Activated B cell treated with CpG ODN at 0.5 μM for 24 hours (primary cell): ENCODE data around the gene COA8. TPM values are rescaled to one million over a fixed set of nuclear protein-coding genes. Genes with fewer than 3 reads are reported as not detected.

ENCODE experiments used
- ATAC-seq: fragments of 200-7000 bp; cut with Tn5 transposase; one replicate; pipeline ENCODE4 v1.10.0; 2021; ENCODE audit warnings: low read depth, mild to moderate bottlenecking, moderate library complexity
- CTCF ChIA-PET: fragments of 350-600 bp; sonication (Branson Sonifier 250); formaldehyde crosslinking; loops from one replicate; lab custom pipeline; 2021; ENCODE audit warnings: antibody characterized with exemption; lab: Charles Lee
- POLR2A ChIA-PET: fragments of 350-600 bp; sonication (Branson Sonifier 250); formaldehyde crosslinking; loops from one replicate; lab custom pipeline; 2021; ENCODE audit warnings: antibody characterized with exemption; lab: Charles Lee
- DNase-seq: peaks from one replicate; pipeline ENCODE4 v3.0.0; 2022
- H3K27ac Mint-ChIP-seq: one replicate; pipeline ENCODE4 v1.8.0; 2020; ENCODE audit warnings: mixed read lengths
- H3K27me3 Mint-ChIP-seq: one replicate; pipeline ENCODE4 v1.8.0; 2021; ENCODE audit warnings: mixed read lengths
- H3K36me3 Mint-ChIP-seq: one replicate; pipeline ENCODE4 v1.8.0; 2021; ENCODE audit warnings: low read depth, mixed read lengths
- H3K4me1 Mint-ChIP-seq: one replicate; pipeline ENCODE4 v1.8.0; 2021; ENCODE audit warnings: mixed read lengths
- H3K4me3 Mint-ChIP-seq: one replicate; pipeline ENCODE4 v1.8.0; 2020; ENCODE audit warnings: mild to moderate bottlenecking, mixed read lengths
- H3K9me3 Mint-ChIP-seq: one replicate; pipeline ENCODE4 v1.8.0; 2020; ENCODE audit warnings: mixed read lengths
- intact Hi-C: fragments of 100-400 bp; cut with micrococcal nuclease; formaldehyde crosslinking; loops from one replicate; pipeline ENCODE4 v1.15.1; 2024
- total RNA-seq: library from RNA; stranded (reverse); gene quantifications from 2 replicates; pipeline ENCODE4 v1.2.3, GENCODE V29; 2022
- TF ChIP-seq, protein P1 (sequence below): fragments of 200-600 bp; IDR thresholded peaks from one replicate; pipeline ENCODE4 v1.8.0; 2022; ENCODE audit warnings: antibody characterized with exemption, mild to moderate bottlenecking

Gene COA8
- total RNA-seq, 1 donor from 2014 or later: 28.4 TPM

DNA sequence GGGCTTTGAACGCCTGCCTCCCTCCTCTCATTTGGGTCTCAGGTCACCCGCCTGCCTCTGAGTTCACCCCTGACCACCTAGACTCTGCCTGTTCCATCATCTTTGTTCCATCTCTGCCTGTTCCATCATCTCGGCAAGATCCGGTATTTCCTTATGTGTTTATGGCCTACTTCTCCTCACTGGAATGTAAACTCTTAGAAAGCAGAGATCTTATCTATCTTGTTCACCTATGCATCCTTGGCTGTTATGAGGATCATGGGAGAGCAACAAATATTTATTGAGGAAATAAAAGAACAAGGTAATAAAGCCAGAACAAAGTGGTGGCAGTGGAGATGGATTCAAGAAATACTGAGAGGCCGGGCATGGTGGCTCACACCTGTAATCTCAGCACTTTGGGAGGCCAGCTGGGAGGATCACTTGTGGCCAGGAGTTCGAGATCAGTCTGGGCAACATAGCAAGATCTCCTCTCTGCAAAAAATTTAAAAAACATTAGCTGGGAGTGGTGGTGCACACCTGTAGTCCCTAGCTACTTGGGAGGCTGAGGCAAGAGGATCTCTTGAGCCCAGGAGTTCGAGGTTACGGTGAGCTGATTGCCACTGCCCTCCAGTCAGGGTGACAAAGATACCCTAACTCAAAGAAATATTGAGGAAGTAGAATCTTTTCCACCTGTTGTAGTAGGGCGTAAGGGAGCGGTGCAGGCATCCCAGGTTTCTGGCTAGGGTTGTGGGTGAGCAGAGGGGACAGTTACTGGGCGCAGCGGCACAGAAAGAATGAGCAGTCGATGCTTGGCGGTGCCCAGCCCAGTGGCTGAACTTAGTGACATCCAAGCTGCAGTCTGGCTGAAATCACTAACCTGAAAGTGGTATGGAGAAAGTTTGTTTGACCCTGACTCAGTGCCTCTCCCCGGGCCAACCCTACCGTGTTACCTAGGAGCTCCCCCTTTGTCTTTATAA lies 64.6 kb downstream of the COA8 start:
- ChIA-PET CTCF (no interaction called here), POLR2A (interaction anchor here (1.0 kb wide), 1 partner anchor 23 kb away, joined by 3 read pairs; no protein-coding TSS in a partner anchor)
- H3K4me3 Mint-ChIP-seq: peak overlapping the region; percentile 85
- no peak overlapping the region for H3K27ac Mint-ChIP-seq
- no peak for DNase-seq
- TF ChIP-seq, protein P1, sequence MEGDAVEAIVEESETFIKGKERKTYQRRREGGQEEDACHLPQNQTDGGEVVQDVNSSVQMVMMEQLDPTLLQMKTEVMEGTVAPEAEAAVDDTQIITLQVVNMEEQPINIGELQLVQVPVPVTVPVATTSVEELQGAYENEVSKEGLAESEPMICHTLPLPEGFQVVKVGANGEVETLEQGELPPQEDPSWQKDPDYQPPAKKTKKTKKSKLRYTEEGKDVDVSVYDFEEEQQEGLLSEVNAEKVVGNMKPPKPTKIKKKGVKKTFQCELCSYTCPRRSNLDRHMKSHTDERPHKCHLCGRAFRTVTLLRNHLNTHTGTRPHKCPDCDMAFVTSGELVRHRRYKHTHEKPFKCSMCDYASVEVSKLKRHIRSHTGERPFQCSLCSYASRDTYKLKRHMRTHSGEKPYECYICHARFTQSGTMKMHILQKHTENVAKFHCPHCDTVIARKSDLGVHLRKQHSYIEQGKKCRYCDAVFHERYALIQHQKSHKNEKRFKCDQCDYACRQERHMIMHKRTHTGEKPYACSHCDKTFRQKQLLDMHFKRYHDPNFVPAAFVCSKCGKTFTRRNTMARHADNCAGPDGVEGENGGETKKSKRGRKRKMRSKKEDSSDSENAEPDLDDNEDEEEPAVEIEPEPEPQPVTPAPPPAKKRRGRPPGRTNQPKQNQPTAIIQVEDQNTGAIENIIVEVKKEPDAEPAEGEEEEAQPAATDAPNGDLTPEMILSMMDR: no peak
- peaks cover 58% of the 10 kb centered on the region for H3K4me1 Mint-ChIP-seq
- no peaks in the 10 kb centered on the region for H3K27me3 Mint-ChIP-seq
- ATAC-seq: no peak
- peaks cover 3% of the 10 kb centered on the region for H3K36me3 Mint-ChIP-seq
- no peaks in the 10 kb centered on the region for H3K9me3 Mint-ChIP-seq
- intact Hi-C loops: loop anchor here (2.0 to 5.0 kb wide), 4 partner anchors 65 to 293 kb away; partner anchors contain the start of genes BAG5, COA8 and MARK3

DNA sequence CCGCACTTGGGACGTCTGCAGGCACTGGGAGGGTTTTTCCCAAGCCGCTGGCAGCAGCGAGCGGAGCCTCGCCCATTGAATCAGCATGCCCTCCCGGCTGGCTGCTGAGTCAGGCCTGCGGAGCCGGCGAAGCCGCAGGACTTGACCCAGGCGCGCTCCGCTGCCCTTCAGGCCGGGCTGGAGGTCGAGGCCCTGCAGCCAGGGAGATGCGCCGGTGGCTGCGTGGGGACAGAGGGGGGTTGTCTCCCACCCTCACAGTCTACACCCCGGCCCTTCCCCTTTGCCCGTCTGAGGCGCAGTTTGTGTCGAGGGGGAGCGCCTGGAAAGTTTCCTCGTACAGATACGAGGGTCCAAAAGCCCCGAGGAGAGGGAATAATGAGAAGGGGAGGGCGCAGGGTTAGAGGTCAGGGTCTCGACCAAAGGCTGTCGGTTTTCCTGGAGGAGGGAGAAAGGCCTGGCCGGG lies 65.5 kb downstream of the COA8 start:
- TF ChIP-seq, protein P1: no peak
- Mint-ChIP-seq H3K27ac (peak overlapping the region; percentile 83), H3K9me3 (no peaks in the 10 kb centered on the region), H3K4me1 (peaks cover 61% of the 10 kb centered on the region), H3K27me3 (no peaks in the 10 kb centered on the region), H3K4me3 (peak overlapping the region; percentile 85), H3K36me3 (peaks cover 6% of the 10 kb centered on the region)
- ChIA-PET CTCF (interaction anchor here (0.6 to 0.9 kb wide), 2 partner anchors 52 to 63 kb away, joined by 3 to 4 read pairs; no protein-coding TSS in a partner anchor), POLR2A (interaction anchor here (0.6 to 1.6 kb wide), 5 partner anchors 24 to 293 kb away, joined by 3 to 4 read pairs (median 3); partner anchors contain the start of genes BAG5, XRCC3 and ZFYVE21)
- peak; percentile 9 for ATAC-seq
- intact Hi-C loops: loop anchor here (2.0 to 5.0 kb wide), 4 partner anchors 64 to 293 kb away; partner anchors contain the start of genes BAG5, COA8 and MARK3
- DNase-seq: peak; percentile 50

DNA sequence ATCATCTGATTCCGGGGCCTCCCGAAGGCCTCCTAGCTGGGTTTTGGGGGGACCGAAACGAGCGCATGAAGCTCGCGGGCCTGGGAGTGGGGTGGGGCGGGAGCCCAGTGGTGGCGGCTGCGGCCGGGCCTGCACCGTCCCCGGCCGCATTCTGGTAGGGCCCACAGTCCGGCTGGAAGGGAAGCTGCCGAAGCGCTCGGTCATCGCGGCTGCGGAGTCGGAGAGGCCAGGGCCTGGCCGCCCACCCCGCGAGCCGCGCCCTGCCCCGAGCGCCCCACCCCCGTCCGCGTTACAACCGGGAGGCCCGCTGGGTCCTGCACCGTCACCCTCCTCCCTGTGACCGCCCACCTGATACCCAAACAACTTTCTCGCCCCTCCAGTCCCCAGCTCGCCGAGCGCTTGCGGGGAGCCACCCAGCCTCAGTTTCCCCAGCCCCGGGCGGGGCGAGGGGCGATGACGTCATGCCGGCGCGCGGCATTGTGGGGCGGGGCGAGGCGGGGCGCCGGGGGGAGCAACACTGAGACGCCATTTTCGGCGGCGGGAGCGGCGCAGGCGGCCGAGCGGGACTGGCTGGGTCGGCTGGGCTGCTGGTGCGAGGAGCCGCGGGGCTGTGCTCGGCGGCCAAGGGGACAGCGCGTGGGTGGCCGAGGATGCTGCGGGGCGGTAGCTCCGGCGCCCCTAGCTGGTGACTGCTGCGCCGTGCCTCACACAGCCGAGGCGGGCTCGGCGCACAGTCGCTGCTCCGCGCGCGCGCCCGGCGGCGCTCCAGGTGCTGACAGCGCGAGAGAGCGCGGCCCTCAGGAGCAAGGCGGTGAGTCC lies 66.1 kb downstream of the COA8 start, which contains the start of gene KLC1:
KLC1 (plus strand) TSS at position 528 of the 819 bp plus-strand sequence. CDS start 25,354 bp downstream, outside the sequence.
- ATAC-seq (peak; percentile 72), DNase-seq (peak; percentile 89)
- Mint-ChIP-seq H3K9me3 (no peaks in the 10 kb centered on the region), H3K27me3 (no peaks in the 10 kb centered on the region), H3K4me3 (peak within 1 kb of the TSS; percentile 87), H3K4me1 (peaks cover 59% of the 10 kb centered on the region), H3K36me3 (peaks cover 6% of the 10 kb centered on the region), H3K27ac (peak within 1 kb of the TSS; percentile 87)
- intact Hi-C loops: loop anchor here (1.0 to 5.0 kb wide), 7 partner anchors 50 to 292 kb away; partner anchors contain the start of genes BAG5, COA8, MARK3 and XRCC3
- ChIA-PET CTCF (interaction anchor here (0.6 to 0.9 kb wide), 2 partner anchors 51 to 63 kb away, joined by 3 to 4 read pairs; no protein-coding TSS in a partner anchor), POLR2A (interaction anchor here (0.6 to 1.6 kb wide), 4 partner anchors 67 to 294 kb away, joined by 3 to 4 read pairs (median 4); partner anchors contain the start of genes BAG5, XRCC3 and ZFYVE21)
- TF ChIP-seq, protein P1: no peak

DNA sequence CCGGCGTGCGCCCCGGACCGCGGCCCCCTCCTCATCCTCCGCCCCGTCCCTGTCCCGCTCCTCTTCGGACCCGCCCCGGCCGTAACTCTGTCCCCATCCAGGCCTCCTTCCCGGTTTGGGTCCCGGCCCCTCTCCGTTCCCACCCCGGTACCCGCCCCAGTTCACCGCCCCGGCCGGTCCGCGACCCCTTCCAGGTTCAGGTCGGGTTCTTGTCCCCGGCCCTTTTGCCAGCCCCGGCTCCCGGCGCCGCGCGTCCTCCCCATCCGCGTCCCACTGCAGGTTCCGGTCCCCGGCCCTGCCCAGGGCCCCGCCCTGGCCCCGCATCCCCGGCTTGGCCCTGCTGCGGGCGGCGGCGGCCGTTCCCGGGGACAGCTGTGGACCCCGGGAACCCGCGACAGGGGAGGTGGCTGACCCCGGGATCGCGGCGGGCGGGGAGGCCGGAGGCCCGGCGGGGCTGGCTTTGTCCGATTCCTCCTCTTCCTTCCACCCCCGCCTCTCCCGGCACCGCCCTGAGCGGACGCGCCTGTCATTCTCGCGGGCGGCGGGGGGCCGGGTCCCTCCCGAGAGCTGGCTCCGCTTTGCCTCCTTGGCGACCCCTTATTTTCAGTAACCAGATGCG lies 66.9 kb downstream of the COA8 start:
- intact Hi-C loops: loop anchor here (1.0 to 5.0 kb wide), 7 partner anchors 50 to 291 kb away; partner anchors contain the start of genes BAG5, COA8, MARK3 and XRCC3
- ATAC-seq (peak; percentile 38), DNase-seq (peak; percentile 51)
- peaks cover 57% of the 10 kb centered on the region for H3K4me1 Mint-ChIP-seq
- peaks cover 10% of the 10 kb centered on the region for H3K36me3 Mint-ChIP-seq
- TF ChIP-seq, protein P1: no peak
- no peaks in the 10 kb centered on the region for H3K9me3 Mint-ChIP-seq
- peak overlapping the region; percentile 61 for H3K27ac Mint-ChIP-seq
- ChIA-PET CTCF (interaction anchor here (0.9 kb wide), 1 partner anchor 50 kb away, joined by 3 read pairs; no protein-coding TSS in a partner anchor), POLR2A (interaction anchor here (1.6 kb wide), 1 partner anchor 86 kb away, joined by 4 read pairs; the partner anchor contains the start of genes XRCC3 and ZFYVE21)
- H3K27me3 Mint-ChIP-seq: no peaks in the 10 kb centered on the region
- H3K4me3 Mint-ChIP-seq: peak overlapping the region; percentile 87
